ACHN (cell line): ENCODE data around the gene TCF4.
A peak's percentile ranks its signal among the peaks of the same experiment; 100 is the strongest.

Source experiments
- DNase-seq: peaks from one replicate; pipeline ENCODE4 v3.0.0-alpha.2; 2015
- in situ Hi-C: cut with HindIII; loops from 2 replicates; pipeline ENCODE4 v1.10.0; 2017; ENCODE audit warnings: low sequenced_read_pairs, low pct_ligation_motif_present, low pct_unique_long_range_greater_than_20kb

The TCF4 gene

GRCh38 chr18:55552526-55553189 lies 35.3 kb downstream of the TCF4 start:
- no peak for DNase-seq
- in situ Hi-C loops: no loop called here

- no peak for DNase-seq
- in situ Hi-C loops: no loop called here
These were observed 36.8 kb downstream of the TCF4 start for GRCh38 chr18:55551227-55551626.

GRCh38 chr18:55550471-55550870 lies 37.5 kb downstream of the TCF4 start:
- DNase-seq: no peak
- in situ Hi-C loops: no loop called here

- DNase-seq: no peak
- in situ Hi-C loops: no loop called here
These were observed 38.4 kb downstream of the TCF4 start for GRCh38 chr18:55549474-55550104.

- DNase-seq: no peak
- in situ Hi-C loops: no loop called here
These were observed 40.3 kb downstream of the TCF4 start for GRCh38 chr18:55547705-55548056.

- in situ Hi-C loops: no loop called here
- DNase-seq: no peak
These were observed 40.9 kb downstream of the TCF4 start for GRCh38 chr18:55546851-55547704.

GRCh38 chr18:55544014-55544413 lies 44.0 kb downstream of the TCF4 start:
- in situ Hi-C loops: no loop called here
- no peak for DNase-seq

GRCh38 chr18:55543130-55543704 lies 44.8 kb downstream of the TCF4 start:
- in situ Hi-C loops: no loop called here
- no peak for DNase-seq

GRCh38 chr18:55541571-55541970 lies 46.4 kb downstream of the TCF4 start:
- in situ Hi-C loops: no loop called here
- no peak for DNase-seq

GRCh38 chr18:55539240-55539639 lies 48.8 kb downstream of the TCF4 start:
- no peak for DNase-seq
- in situ Hi-C loops: no loop called here

GRCh38 chr18:55534996-55535395 lies 53.0 kb downstream of the TCF4 start:
- in situ Hi-C loops: no loop called here
- DNase-seq: no peak

- in situ Hi-C loops: no loop called here
- no peak for DNase-seq
These were observed 53.4 kb downstream of the TCF4 start for GRCh38 chr18:55534547-55534946.

- no peak for DNase-seq
- in situ Hi-C loops: no loop called here
These were observed 57.8 kb downstream of the TCF4 start for GRCh38 chr18:55530166-55530565.

- in situ Hi-C loops: no loop called here
- DNase-seq: no peak
These were observed 58.4 kb downstream of the TCF4 start for GRCh38 chr18:55529581-55529980.

- in situ Hi-C loops: no loop called here
- DNase-seq: no peak
These were observed 62.1 kb downstream of the TCF4 start for GRCh38 chr18:55525845-55526244.

- DNase-seq: no peak
- in situ Hi-C loops: no loop called here
These were observed 63.5 kb downstream of the TCF4 start for GRCh38 chr18:55524353-55525073.

GRCh38 chr18:55523001-55523400 lies 65.0 kb downstream of the TCF4 start:
- DNase-seq: no peak
- in situ Hi-C loops: no loop called here

GRCh38 chr18:55522011-55522410 lies 66.0 kb downstream of the TCF4 start:
- in situ Hi-C loops: no loop called here
- DNase-seq: peak; percentile 36

GRCh38 chr18:55517055-55517454 lies 70.9 kb downstream of the TCF4 start:
- in situ Hi-C loops: no loop called here
- no peak for DNase-seq
